Measurements from ENCODE around the gene TBCA. TPM values are rescaled to one million over a fixed set of nuclear protein-coding genes. Genes with fewer than 3 reads are reported as not detected.

The TBCA gene
- total and polyA plus RNA-seq, 9 of the 15 experiments (the other 6 are each of a cell fraction or from before 2014, with no cell fraction given) = 164 to 661 (median 334) TPM

DNA sequence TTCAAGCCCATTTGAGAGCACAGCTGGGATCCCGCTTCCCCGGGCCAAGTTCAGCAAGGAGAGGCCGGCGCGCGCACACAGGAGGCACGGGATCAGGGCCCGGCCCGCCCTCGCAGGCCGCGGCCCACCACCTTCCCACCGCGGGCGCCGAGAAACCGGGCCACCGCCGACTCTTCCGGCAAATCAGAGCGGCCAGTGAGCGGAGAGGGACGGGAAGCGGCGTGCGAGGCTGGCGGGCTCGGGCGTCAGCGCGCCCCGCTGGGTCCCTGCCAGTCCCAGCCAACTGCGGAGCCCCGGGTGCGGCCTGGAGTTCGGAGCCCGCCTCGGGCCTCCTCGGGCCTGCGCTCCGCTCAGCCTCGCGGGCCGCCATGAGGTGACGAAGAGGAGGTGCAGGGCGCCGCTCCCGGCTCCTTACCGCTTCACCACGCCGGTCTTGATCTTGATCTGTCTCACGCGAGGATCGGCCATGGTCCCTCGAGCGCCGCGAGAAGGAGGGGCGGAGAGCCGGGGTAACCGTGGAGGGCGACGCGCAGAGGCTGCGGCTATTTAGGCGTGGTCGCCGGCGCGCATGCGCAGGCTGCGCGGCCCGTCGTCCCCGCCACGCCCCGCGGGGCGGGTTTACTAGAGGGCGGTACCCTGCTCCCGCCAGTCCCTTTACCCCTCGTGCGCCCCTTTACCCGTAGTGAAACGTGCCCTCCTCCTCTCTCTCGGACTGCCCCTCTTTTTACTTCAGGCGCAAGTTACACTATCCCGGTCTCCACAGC lies at the start of gene TBCA (continued):
- TF ChIP-seq, protein P1, sequence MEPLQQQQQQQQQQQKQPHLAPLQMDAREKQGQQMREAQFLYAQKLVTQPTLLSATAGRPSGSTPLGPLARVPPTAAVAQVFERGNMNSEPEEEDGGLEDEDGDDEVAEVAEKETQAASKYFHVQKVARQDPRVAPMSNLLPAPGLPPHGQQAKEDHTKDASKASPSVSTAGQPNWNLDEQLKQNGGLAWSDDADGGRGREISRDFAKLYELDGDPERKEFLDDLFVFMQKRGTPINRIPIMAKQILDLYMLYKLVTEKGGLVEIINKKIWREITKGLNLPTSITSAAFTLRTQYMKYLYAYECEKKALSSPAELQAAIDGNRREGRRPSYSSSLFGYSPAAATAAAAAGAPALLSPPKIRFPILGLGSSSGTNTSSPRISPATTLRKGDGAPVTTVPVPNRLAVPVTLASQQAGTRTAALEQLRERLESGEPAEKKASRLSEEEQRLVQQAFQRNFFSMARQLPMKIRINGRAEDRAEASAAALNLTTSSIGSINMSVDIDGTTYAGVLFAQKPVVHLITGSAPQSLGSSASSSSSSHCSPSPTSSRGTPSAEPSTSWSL (CRISPR knock-in tag; IDR thresholded peaks at IDR 0.05; ENCODE audit: borderline replicate concordance) = no peak
- TF ChIP-seq MTA2 (IDR thresholded peaks at IDR 0.05; ENCODE audit: low read depth) (no peak), BRD4 (IDR thresholded peaks at IDR 0.05) (peak; percentile 90), DACH1 (IDR thresholded peaks at IDR 0.05; ENCODE audit: partially characterized antibody) (no peak), CCNT2 (IDR thresholded peaks at IDR 0.05; ENCODE audit: borderline replicate concordance, extremely low read depth, insufficient read length, low read depth, low read length) (peak; percentile 53), TFAM (CRISPR knock-in tag; conservative IDR thresholded peaks at IDR 0.05) (no peak), POLR2B (IDR thresholded peaks at IDR 0.05; ENCODE audit: low read depth, partially characterized antibody) (peak; percentile 76), L3MBTL2 (IDR thresholded peaks at IDR 0.05) (peak; percentile 98), PTTG1 (tag; IDR thresholded peaks at IDR 0.05; ENCODE audit: low read depth) (no peak), RBM14 (IDR thresholded peaks at IDR 0.05; ENCODE audit: borderline replicate concordance, insufficient read depth, low read depth, low read length) (no peak), MCM3 (IDR thresholded peaks at IDR 0.05) (no peak), RFX1 (IDR thresholded peaks at IDR 0.05) (no peak)
- TF ChIP-seq, protein P2, sequence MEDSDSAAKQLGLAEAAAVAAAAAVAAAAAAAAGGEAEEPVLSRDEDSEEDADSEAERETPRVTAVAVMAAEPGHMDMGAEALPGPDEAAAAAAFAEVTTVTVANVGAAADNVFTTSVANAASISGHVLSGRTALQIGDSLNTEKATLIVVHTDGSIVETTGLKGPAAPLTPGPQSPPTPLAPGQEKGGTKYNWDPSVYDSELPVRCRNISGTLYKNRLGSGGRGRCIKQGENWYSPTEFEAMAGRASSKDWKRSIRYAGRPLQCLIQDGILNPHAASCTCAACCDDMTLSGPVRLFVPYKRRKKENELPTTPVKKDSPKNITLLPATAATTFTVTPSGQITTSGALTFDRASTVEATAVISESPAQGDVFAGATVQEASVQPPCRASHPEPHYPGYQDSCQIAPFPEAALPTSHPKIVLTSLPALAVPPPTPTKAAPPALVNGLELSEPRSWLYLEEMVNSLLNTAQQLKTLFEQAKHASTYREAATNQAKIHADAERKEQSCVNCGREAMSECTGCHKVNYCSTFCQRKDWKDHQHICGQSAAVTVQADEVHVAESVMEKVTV (CRISPR knock-in tag; IDR thresholded peaks at IDR 0.05) = no peak
- TF ChIP-seq, protein P3, sequence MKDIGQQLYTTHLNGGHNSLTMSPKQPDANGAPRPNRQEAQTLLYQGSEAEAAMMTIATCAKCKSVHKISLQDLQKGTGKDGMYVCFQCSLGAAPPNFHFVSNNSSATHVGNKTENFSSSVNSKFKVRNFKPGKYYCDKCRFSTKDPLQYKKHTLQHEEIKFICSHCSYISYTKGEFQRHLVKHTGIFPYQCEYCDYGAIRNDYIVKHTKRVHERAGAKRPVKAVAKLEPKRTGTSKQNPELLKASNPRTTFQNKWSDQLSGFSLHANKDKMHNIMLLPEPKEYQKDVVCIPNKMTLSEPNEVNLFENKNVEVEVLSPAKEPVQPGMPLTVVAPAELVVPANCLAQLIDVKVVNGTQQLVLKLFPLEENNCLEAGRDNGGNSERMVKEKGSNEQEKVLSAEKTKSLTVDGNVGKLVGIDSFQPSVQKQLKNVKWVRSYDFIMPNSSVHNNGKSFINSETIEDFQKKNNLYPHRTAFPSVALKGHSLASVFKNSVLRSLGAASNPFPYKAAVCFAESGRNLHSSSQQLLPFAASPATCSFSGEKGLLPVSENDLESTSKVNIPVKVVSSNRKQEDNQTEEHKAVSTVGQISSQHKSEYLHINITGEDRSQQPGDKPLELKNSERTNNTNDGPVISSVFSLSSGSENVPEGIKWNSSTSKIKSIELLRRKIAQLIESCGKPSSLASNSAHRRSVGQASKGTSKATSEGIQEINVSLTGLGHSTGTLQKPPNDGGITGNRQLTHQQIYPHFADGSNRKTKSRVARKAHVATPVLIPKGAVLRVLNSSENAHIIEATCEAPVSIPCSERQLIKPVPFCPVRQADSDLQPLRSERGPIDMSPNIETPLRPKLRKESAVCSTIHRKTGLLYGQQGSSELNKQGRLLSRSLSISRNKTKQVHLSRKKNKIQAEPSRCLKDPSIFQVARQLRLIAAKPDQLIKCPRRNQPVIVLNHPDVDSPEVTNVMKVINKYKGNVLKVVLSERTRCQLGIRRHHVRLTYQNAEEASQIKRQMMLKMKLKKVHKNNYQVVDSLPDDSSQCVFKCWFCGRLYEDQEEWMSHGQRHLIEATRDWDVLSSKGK (CRISPR knock-in tag; IDR thresholded peaks at IDR 0.05) = no peak
- TF ChIP-seq, protein P4, sequence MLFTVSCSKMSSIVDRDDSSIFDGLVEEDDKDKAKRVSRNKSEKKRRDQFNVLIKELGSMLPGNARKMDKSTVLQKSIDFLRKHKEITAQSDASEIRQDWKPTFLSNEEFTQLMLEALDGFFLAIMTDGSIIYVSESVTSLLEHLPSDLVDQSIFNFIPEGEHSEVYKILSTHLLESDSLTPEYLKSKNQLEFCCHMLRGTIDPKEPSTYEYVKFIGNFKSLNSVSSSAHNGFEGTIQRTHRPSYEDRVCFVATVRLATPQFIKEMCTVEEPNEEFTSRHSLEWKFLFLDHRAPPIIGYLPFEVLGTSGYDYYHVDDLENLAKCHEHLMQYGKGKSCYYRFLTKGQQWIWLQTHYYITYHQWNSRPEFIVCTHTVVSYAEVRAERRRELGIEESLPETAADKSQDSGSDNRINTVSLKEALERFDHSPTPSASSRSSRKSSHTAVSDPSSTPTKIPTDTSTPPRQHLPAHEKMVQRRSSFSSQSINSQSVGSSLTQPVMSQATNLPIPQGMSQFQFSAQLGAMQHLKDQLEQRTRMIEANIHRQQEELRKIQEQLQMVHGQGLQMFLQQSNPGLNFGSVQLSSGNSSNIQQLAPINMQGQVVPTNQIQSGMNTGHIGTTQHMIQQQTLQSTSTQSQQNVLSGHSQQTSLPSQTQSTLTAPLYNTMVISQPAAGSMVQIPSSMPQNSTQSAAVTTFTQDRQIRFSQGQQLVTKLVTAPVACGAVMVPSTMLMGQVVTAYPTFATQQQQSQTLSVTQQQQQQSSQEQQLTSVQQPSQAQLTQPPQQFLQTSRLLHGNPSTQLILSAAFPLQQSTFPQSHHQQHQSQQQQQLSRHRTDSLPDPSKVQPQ (CRISPR knock-in tag; IDR thresholded peaks at IDR 0.05; ENCODE audit: borderline replicate concordance) = no peak
- TF ChIP-seq, protein P5, sequence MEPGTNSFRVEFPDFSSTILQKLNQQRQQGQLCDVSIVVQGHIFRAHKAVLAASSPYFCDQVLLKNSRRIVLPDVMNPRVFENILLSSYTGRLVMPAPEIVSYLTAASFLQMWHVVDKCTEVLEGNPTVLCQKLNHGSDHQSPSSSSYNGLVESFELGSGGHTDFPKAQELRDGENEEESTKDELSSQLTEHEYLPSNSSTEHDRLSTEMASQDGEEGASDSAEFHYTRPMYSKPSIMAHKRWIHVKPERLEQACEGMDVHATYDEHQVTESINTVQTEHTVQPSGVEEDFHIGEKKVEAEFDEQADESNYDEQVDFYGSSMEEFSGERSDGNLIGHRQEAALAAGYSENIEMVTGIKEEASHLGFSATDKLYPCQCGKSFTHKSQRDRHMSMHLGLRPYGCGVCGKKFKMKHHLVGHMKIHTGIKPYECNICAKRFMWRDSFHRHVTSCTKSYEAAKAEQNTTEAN (CRISPR knock-in tag; IDR thresholded peaks at IDR 0.05) = peak; percentile 74; the same call in 1 of the 2 replicates
